WERI-Rb-1 (cell line): ENCODE data around the gene SETBP1.

Experiments
- DNase-seq: peaks from one replicate; pipeline ENCODE4 v3.0.0-alpha.2; 2020
- H3K27ac ChIP-seq: fragments of 250-450 bp; sonication (Bioruptor Pico); 2 replicates; pipeline ENCODE4 v1.5.1; 2020; ENCODE audit warnings: mild to moderate bottlenecking, moderate library complexity
- H3K27me3 ChIP-seq: fragments of 250-450 bp; sonication (Bioruptor Pico); 2 replicates; pipeline ENCODE4 v1.5.1; 2021; ENCODE audit warnings: mild to moderate bottlenecking, low read depth, moderate library complexity; ENCODE audit not compliant: insufficient read depth, severe bottlenecking
- H3K36me3 ChIP-seq: fragments of 250-450 bp; sonication (Bioruptor Pico); 2 replicates; pipeline ENCODE4 v1.5.1; 2020; ENCODE audit warnings: mild to moderate bottlenecking, moderate library complexity
- H3K4me3 ChIP-seq: 2 replicates; pipeline ENCODE4 v1.5.1; 2011; ENCODE audit warnings: low read depth, mild to moderate bottlenecking, control low read depth, low read length
- H3K9me3 ChIP-seq: fragments of 250-450 bp; sonication (Bioruptor Pico); 2 replicates; pipeline ENCODE4 v1.5.1; 2021; ENCODE audit warnings: mild to moderate bottlenecking, moderate library complexity; ENCODE audit not compliant: severe bottlenecking
- CTCF ChIP-seq: IDR thresholded peaks from 2 replicates; pipeline ENCODE4 v1.5.1; 2011; ENCODE audit warnings: low read depth, mild to moderate bottlenecking, control low read depth, inconsistent platforms, low read length

The SETBP1 gene

DNA sequence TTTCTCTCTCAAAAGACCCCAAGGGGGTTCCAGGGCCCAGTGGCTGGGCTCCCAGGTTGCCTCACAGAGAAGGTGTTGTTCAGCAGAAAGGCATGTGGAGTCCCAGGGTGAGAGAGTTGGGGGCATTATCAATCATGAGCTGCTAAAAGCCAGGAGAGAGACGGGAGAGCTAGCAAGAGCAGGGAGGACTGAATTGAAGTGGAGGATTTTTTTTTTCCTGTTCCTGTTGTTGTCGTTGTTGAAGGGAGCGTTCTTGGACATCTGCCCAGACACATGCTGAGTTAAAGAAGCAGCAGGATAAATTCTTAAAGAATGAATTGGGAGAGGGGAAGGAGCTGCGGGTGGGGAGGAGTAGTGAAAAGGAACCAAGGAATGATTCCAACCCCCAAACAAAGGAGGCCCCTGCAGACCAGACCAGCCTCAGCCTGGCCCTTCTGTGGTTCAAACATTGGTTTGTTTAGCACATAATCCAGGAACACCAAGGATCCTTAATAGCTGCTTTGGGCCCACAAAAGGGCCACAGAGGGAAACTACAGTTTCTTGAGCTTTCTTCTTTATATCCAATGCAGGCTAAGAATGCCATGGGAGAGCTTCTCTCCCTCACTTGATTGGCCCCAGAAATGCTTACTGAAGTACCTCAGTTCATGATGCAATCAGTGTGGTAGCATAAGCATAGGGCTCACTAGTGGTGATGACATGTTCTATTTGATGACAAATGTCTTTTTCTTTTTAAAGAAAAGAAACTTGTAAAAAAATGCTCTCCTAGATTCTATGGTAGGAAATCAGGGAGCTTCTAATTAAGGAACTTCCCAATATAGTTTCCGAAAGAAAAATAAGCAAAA is 146.0 kb downstream of the SETBP1 start:
- H3K36me3 ChIP-seq = no peaks in the 10 kb centered on the region
- no peak overlapping the region for H3K27ac ChIP-seq
- no peak for DNase-seq
- no peaks in the 10 kb centered on the region for H3K9me3 ChIP-seq
- no peak for TF ChIP-seq CTCF
- H3K27me3 ChIP-seq = no peaks in the 10 kb centered on the region
- H3K4me3 ChIP-seq = no peak overlapping the region

GRCh38 chr18:44828080-44828479 is 147.4 kb downstream of the SETBP1 start:
- DNase-seq = no peak
- no peaks in the 10 kb centered on the region for H3K9me3 ChIP-seq
- H3K27me3 ChIP-seq = no peaks in the 10 kb centered on the region
- no peak for TF ChIP-seq CTCF
- no peak overlapping the region for H3K4me3 ChIP-seq
- no peak overlapping the region for H3K27ac ChIP-seq
- no peaks in the 10 kb centered on the region for H3K36me3 ChIP-seq

DNA sequence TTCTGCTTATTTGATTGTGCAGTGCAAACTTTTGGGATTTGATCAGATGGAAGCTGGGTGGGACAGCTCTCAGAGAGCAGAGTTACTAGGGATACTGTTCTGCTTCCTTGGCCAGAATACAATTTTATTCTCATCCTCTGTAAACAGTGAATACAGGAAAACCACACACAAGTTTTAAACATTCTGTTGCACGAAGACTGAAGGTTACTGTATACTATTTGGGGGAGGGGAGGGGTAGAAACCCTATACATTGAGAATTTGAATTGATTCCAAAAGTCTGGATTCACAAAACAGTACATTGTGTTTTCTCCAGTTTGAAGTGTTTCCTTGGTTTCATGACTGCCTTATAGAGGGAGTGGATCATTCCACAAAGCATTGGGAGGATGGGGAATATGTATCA is 149.9 kb downstream of the SETBP1 start:
- no peak for DNase-seq
- no peaks in the 10 kb centered on the region for H3K9me3 ChIP-seq
- no peak overlapping the region for H3K4me3 ChIP-seq
- no peak overlapping the region for H3K27ac ChIP-seq
- no peak for TF ChIP-seq CTCF
- no peaks in the 10 kb centered on the region for H3K36me3 ChIP-seq
- no peaks in the 10 kb centered on the region for H3K27me3 ChIP-seq

GRCh38 chr18:44833786-44834185 is 153.1 kb downstream of the SETBP1 start:
- H3K4me3 ChIP-seq = no peak overlapping the region
- H3K27ac ChIP-seq = no peak overlapping the region
- no peaks in the 10 kb centered on the region for H3K27me3 ChIP-seq
- no peak for TF ChIP-seq CTCF
- H3K36me3 ChIP-seq = no peaks in the 10 kb centered on the region
- no peak for DNase-seq
- H3K9me3 ChIP-seq = no peaks in the 10 kb centered on the region

GRCh38 chr18:44834867-44835469 is 154.3 kb downstream of the SETBP1 start:
- Histone ChIP-seq H3K27me3 (no peaks in the 10 kb centered on the region), H3K9me3 (no peaks in the 10 kb centered on the region), H3K36me3 (no peaks in the 10 kb centered on the region), H3K4me3 (no peak overlapping the region), H3K27ac (no peak overlapping the region)
- no peak for DNase-seq
- TF ChIP-seq CTCF = no peak
